NCI-H146 treated with DMSO at 0.1 percent for 48 hours (cell line): ENCODE data around the gene MFF.

ENCODE experiments used
- DNase-seq: peaks from one replicate; lab custom pipeline; 2025; ENCODE audit not compliant: unreplicated experiment; lab: John Stamatoyannopoulos, UW

The MFF gene, protein sequence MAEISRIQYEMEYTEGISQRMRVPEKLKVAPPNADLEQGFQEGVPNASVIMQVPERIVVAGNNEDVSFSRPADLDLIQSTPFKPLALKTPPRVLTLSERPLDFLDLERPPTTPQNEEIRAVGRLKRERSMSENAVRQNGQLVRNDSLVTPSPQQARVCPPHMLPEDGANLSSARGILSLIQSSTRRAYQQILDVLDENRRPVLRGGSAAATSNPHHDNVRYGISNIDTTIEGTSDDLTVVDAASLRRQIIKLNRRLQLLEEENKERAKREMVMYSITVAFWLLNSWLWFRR

DNA sequence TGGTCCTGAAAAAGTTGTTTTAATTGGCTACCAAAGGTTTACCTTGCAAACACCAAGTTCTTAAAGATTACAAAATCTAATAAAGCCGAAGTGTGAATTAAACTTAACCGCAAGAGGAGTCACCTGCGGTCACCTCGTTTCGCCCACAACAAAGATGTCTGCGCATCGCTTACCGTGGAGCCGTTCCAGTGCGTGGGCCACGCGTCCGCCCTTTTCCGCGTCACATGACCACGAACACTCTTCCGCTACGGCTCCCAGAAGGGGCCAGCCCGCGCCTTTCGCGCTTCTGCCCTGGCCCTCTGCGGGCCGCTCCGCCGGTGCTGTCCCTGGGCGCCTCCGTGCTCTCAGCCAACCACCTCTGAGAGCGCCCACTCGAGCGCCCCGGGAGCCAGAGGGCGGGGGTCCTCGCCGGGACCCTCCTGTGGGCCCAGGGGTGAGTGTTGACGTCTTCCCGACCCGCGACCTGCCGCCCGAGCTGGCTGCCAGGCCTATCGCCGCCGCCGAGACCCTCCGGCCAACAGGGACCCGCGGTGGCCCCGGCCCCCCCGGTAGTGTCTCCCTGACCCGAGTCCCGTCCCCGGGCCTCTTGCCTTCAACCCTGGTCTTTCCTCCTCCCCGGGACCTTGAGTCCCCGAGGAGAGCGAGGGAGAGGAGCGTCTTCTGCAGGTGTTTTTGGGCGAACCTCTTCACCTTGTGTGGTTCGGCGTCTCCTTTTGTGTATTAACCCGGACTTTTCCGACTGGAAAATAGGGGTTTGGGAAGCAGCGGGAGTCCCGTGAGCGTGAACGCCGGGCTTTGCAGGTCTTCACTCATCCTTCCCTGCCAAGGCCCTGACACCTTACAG lies at the start of gene MFF:
MFF (plus strand) TSS at position 257 of the 844 bp plus-strand sequence. CDS start 5,415 bp downstream, outside the sequence.
- peak; percentile 51 for DNase-seq

- DNase-seq, result no peak
Measured at GRCh38 chr2:227280895-227281294, 44.2 kb upstream of the MFF start.

DNA sequence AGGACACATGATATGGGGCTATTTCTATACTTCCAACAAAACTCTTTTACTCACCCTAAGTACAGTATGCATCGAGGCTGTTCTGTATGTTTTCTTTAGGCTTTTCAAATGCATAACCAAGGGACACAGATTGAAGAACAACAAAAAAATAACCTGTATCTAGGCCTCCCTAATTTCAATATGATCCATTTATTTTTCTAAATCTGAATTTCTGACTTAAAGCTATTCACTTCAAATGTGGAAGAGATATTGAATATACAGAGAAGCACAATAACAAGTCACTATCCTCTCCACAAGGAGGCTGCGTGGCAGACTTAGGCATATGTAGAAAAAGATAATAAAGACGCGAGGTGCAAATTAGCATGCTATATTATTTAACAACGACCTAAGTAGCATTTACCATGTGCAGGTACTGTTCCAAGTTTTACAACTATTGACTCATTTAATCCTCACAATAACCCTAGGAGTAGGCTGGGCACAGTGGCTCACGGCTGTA lies 39.3 kb upstream of the MFF start:
- DNase-seq, result no peak

- DNase-seq, result no peak
Measured at GRCh38 chr2:227287771-227288170, 37.3 kb upstream of the MFF start.

GRCh38 chr2:227292314-227292713 lies 32.7 kb upstream of the MFF start:
- no peak for DNase-seq

DNA sequence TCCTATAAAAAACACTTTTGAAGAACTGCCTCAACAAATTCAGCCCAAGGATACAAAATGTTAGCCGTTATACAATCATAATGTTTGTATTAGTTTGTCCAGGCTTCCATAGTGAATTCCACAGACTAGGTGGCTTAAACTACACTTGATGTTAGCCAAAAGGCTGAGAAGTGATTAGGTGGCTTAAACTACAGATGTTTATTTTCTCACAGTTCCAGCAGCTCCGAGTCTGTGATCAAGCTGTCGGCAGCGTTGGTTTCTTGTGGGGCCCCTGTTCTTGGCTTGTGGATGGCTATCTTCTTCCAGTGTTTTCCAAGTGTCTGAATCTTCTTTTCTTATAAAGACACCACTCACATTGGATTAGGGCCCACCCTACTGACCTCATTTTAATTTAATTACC lies 31.5 kb upstream of the MFF start:
- DNase-seq, result no peak

- DNase-seq, result no peak
Measured at GRCh38 chr2:227295806-227296205, 29.2 kb upstream of the MFF start.

GRCh38 chr2:227296671-227297405 lies 28.2 kb upstream of the MFF start:
- no peak for DNase-seq

DNA sequence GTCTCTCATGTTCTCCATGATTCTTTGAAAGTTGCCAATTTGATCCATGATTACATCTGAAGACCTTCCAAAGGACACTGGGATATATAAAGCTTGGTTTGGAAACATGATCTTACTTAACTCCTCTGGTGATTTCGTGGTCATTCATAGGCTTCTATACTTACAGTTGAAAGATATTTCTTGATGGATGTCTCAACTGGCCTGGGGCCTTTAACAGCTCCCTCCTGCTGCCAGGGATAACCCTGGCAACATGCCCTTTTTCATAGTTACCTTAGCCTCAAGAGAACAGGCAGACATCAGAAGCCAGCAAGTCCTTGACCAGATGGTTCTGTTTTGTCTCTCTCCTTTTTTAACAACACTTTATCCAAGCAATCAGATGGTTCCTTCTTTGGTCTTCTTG lies 23.5 kb upstream of the MFF start:
- no peak for DNase-seq

- DNase-seq, result no peak
Measured at GRCh38 chr2:227308784-227309183, 16.3 kb upstream of the MFF start.

DNA sequence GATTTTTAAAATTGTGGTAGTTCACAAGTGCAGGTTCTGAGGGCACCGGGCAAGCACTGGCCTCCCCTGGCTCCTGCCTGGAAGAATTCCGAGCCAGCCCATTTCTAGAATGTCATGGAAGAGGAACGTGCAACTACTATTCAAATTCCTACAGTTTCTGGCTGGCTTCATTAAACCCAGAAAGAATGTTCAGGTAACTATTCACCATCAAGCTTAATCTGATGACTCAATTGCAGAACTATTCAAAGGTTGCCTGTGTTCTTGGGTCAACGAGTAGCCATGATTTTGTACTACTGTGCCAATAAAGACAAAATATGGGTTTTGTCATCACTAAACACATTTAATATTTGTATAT lies 14.3 kb upstream of the MFF start:
- no peak for DNase-seq

- no peak for DNase-seq
Measured at GRCh38 chr2:227311861-227312506, 13.1 kb upstream of the MFF start.

DNA sequence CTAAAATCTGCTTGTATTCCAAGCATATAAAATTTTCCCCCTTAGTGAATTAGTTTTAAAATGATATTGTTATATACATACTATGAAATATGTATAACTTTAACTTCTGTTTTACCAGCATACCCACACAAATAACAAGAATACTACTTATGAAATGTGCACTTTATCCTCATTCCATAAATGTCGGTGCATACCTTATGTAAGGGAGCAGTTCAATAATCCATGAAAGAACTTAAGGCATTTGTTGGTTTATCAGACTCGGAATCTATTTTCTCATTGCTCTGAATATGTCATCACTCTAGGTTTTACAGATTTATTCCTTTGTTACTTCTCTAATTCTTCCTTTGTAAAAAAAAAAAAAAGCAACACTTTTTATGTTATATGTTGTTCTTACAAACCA lies 12.5 kb upstream of the MFF start:
- DNase-seq, result no peak

DNA sequence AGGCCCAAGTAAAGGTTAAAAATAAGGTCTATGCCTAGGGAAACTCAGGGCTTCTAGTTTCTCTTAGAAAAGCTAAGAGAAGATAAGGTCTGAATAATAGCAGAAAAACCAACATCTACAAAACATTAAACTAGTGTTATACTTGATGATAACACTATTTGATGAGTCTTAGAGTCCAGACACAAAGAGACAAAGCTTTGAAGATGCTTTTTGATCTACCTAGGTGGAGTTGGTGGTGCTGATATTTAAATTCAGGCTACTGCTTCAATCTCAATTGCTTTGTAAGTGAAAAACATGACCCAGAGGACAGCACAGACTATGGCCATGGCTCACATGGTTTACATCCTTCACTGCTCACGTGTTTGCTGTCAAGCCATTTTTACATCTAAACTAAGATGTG lies 11.7 kb upstream of the MFF start:
- DNase-seq, result no peak

DNA sequence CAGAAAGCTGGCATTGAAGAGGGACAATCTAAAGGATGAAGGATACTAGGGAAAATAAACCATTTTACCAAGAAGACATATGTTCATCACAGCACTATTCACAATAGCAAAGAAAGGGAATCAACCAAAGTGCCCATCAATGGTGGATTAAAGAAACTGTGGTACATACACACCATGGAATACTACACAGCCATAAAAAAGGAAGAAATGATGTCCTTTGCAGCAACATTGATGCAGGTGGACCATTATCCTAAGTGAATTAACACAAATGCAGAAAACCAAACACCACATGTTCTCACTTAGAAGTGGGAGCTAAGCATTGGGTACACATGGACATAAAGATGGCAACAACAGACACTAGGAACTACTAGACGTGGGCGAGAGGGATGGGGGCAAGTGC lies 7.2 kb upstream of the MFF start:
- no peak for DNase-seq

DNA sequence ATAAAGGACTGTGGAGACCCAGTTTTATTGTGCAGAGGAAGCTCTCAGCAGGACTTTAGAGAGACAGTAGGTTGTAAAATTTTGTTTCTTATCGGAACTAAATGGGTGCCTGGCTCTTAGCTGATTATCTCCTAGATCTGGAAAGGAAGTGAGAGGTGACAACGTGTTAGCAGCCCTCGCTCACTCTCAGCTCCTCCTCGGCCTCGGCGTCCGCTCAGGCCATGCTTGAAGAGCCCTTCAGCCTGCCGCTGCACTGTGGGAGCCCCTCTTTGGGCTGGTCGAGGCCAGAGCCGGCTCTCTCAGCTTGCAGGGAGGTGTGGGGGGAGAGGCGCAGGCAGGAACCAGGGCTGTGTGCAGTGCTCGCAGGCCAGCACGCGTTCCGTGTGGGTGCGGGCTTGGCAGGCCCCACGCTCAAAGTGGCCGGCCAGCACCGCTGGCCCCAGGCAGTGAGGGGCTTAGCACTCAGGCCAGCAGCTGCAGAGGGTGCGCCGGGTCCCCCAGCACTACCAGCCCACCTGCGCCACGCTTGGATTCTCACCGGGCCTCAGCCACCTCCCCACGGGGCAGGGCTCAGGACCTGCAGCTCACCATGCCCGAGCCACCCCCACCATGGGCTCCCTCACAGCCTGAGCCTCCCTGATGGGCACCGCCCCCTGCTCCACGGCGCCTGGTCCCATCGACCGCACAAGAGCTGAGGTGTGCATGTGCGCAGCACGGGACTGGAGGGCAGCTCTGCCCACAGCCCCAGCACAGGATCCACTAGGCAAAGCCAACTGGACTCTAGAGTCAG lies 4.6 kb upstream of the MFF start:
- DNase-seq, result no peak

- no peak for DNase-seq
Measured at GRCh38 chr2:227322530-227323205, 2.4 kb upstream of the MFF start.

- no peak for DNase-seq
Measured at GRCh38 chr2:227323818-227324217, 1.2 kb upstream of the MFF start.

- DNase-seq, result peak; percentile 28
Measured at GRCh38 chr2:227324642-227324994, 433 bp upstream of the MFF start.

GRCh38 chr2:227325839-227326195 lies 766 bp downstream of the MFF start:
- no peak for DNase-seq
